Activated CD8-positive, alpha-beta memory T cell treated with anti-CD3 and anti-CD28 coated beads, Interleukin-2, amount 50 U/mL, for 24 hours (primary cell): Measurements from ENCODE around the gene ZNF326.

Experiments
- DNase-seq: peaks from one replicate; pipeline ENCODE4 v3.0.0-alpha.2; 2020; ENCODE audit errors: extremely low read depth

Gene ZNF326, protein sequence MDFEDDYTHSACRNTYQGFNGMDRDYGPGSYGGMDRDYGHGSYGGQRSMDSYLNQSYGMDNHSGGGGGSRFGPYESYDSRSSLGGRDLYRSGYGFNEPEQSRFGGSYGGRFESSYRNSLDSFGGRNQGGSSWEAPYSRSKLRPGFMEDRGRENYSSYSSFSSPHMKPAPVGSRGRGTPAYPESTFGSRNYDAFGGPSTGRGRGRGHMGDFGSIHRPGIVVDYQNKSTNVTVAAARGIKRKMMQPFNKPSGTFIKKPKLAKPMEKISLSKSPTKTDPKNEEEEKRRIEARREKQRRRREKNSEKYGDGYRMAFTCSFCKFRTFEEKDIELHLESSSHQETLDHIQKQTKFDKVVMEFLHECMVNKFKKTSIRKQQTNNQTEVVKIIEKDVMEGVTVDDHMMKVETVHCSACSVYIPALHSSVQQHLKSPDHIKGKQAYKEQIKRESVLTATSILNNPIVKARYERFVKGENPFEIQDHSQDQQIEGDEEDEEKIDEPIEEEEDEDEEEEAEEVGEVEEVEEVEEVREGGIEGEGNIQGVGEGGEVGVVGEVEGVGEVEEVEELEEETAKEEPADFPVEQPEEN

DNA sequence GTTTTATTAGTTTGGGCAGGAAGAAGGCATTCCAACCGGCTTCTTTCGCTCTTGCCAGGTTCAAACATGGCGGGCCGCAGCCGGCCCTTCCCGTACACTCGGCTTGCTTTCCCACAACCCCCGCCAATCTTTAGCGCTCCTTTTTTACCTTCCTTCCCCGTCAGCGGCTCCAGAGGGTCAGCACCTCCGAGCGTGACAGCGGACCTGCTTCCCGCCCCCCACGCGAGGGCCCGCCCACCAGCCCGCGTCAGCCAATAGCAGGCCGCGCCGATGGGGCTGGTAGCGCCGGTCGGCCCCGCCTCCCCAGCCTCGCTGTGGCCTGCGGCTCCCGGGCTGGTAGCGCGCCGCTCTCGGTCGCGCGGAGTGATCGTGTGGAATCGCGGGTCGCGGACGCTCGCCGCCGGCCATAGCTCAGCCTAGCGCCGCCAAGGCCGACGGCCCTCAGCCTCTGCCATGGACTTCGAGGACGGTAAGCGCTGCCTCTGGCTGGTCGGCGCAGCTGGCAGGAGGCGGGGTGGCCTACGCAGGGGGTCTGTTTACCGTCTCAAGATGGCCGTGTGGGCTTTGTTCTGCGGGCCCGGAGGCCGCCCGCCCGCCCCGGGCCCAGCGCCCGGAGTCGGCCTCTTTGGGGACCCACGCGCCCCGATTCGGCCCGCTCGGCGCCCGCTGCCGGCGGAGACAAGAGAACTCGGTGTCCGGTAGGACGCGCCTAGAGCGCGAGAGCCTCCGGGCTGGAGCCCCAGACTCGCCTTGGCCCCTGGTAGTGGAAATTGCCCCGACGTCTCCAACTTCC lies at the start of gene ZNF326:
Gene ZNF326, plus strand, starts transcription at position 306 of the 793 bp plus-strand sequence. Its CDS starts 148 bp downstream, at position 454.
- peak; percentile 85 for DNase-seq

DNA sequence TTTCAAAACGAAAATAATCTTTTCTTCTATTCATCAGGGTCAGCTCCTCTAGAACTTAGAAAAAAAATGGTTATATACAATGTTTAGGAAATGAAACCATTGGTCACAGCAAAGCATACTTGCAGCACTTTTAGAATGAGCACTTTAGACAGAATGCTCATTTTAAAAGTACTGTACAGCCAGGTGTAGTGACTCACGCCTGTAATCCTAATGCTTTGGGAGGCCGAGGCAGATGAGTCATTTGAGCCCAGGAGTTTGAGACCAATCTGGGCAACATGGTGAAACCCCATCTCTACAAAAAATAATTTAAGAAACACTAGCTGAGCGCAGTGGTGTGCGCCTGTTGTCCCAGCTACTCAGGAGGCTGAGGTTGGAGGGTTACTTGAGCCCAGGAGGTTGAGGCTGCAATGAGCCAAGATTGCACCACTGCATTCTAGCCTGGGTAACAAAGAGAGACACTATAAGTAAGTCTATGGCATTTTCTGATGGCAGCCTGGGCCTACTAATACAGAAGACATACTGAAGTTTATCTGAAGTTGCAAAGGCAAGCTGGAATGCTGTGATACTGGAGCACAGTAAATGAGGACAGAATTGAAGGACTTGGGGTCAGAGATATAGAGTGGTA lies 48.9 kb upstream of the ZNF326 start:
- no peak for DNase-seq

DNA sequence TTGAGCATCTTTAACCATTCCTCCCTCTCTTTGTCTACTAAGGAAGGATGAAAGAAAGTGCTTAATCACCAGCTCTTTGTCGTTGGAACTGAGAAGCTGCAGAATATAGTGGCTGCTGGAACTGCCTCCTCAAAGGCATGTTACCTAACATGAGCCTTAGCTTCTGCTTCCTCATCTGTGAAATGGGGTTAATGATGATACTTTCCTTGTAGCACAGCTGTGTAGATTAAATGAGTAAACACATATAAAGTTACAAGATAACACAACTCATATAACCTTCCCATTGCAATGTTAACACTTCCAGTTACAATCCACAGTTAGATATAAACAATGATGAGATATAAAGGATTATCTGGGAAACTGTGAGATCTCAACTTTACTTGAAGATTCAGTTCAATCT lies 48.4 kb upstream of the ZNF326 start:
- no peak for DNase-seq

DNA sequence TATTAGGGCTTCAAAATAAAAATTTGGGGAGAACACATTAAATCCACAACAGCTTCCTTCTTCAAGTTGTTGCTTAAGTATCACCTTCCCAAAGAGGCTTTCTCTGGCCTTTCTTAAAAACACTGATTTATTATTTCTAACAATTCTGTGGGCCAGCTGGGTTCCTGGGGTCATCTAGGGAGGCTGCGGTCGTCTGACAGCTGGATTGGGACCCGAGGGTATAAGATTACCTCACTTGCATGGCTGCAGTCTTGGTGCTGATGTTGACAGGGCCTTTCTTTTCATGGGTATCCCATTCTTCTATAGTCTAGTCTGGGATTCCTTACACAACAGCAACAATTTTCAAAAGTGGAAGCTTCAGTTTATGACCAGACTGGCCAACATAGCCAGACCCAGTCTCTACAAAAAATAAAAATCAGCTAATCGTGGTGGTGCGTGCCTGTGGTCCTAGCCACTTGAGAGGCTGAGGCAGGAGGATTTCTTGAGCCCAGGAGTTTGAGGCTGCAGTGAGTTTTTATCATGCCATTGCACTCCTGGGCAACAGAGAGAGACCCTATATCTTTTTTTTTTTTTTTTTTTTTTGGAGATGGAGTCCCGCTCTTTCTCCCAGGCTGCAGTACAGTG lies 46.1 kb upstream of the ZNF326 start:
- no peak for DNase-seq

DNA sequence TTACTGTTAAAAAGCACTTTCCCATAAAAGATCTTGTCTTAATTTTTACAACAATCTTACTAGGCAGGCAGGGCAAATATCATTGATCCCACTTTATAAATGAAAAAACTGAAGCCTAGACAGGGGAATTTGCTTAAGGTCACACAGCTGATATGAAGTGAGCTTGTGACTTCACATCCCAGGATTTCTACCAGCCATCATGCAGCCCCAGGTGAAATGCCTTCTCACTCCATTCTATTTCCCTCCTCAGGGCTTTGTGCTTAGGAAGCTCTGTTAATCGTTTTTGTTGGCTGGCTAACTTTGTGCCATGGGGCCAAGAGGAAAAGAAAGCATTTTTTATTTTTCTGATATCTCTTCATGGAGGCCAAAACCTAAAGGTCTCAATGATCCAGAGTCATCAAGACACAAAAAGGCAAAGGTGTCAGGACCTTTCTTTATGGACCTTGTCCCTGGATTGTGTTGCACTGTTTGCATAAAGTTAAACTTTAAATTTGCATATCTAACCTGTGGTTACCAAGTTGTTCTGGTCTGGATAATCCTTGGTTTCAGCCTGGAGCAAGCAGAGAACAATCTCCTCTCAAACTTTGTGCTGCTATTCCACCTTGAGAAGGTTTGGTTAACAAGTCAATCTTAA lies 44.8 kb upstream of the ZNF326 start:
- DNase-seq, result no peak

DNA sequence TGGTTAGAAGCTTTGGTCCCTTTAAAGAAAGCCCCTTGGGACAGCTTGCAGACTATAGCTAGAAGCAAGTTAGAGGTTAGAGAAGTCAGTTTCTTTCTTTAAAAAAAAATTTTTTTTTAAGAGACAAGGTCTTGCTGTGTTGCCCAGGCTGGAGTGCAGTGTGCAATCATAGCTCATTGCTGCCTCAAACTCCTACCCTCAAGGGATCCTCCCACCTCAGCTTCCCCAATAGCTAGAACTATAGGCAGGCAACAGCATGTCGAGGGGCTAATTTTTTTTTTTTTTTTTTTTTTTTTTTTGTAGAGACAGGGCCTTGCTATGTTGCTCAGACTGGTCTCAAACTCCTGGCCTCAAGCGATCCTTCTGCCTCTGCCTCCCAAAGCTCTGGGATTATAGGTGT lies 44.2 kb upstream of the ZNF326 start:
- DNase-seq, result no peak

DNA sequence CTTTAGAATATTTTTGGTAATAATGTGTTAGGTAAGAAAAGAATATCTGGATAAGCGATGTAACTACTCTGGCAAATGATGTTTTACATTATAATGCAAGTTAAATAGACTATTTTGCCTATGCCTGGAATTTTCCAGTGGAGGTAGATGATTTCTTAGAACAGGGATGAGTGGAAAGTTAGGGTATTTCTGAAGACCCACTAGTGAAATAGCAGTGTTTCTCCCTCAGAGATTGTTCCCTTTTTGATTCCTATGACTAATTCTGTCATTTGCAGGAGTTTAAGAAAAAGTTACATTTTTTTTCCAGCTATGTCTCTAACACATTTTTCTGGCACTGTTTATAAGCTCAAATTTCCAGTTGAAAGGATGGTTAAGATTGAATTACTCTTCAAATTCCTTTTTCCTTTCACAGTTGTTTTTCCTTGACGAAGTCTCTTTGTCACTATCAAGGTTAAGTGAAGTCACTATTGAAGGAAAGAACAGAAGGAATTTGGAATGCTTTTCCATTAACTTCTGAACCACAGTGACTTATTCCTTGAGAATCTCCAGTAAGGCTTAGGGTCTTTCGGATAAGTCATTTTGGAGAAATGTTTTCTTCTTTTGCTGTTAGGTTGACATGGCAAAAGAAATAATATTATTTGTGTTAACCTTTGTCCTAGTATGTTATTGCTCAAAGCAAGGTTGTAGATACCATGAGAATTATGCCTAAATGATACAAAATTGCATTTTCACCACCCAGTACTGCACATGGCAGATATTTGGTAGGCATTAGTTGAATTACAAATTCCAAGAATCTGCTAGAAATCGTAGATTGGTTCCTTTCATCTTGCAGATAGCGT lies 42.9 kb upstream of the ZNF326 start:
- DNase-seq, result no peak

DNA sequence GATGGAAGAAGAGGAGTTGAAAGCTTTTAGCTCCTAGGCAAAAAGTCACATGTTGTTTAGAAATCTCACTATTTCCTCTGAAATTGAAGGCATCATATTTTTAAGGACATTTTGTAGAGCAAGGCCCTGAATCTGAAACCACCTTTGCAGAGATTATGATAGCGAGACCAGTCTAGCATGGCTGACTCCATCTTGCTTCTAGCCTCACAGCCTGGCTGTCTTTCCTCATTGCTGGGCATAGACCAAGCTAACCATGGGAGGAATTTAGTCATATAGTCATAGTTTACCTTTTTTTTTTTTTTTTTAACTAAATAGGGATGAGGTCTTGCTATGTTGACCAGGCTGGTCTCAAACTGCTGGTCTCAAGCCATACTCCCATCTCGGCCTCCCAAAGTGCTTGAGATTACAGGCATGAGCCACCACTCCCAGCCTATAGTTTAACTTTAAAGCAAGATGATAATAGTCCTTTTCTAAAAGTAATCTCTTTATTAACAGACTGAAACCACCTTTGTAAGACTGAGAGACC lies 42.2 kb upstream of the ZNF326 start:
- DNase-seq, result no peak

DNA sequence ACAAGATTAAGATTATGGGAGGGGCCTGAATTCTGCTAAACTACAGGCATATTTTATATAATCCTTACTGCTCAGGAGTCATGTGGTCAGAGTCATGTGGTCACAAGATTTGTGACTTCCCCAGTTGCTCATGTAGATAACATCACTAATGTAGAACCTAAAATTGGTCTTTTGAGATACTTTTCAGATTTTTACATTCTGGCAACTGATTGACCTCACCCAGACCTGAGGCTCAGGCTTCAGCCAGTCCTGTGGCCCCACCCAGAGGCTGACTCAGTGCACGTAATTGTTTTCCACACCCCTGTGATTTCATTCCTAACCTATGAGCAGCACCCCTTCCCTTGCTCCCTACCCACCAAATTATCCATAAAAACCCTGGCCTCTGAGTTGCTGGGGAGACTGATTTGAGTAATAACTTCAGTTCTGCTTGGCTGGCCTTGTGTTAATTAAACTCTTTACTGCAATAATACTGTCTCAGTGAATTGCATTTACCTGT lies 41.7 kb upstream of the ZNF326 start:
- no peak for DNase-seq

DNA sequence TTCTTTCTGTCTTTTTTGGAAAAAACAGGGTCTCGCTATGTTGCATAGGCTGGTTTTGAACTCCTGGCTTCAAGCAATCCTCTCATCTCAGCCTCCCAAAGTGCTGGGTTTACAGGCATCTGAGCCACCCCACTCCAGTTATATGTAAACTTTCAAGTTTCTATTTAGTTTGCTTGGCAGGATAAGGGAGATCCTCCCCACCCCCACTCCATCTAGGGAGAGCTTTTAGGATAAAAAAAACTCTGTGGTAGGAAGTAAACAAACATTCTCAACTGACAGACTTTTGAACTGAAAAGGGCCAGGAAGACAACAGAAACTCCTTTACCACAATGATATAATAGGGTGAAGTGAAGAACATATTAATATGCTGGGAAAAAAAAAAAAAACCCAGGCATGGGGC lies 41.0 kb upstream of the ZNF326 start:
- DNase-seq, result no peak

DNA sequence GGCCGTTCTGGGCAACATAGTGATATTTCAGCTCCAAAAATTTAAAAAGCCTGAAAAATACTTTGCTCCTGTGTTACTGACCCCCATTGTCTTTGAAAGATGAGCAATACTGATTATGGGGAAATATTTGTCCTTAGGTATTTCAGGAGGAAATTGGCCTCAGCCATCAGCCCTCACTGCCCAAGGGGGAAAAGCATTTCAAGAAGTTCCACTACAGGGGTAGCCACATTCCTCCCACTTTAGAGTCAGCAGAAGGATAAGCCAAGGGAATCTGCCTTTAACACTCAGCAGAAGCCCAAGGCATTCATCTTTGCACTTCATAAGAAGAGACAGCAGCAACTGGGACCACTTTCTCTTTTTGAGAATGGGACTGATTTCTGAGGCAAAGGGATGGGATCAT lies 40.5 kb upstream of the ZNF326 start:
- DNase-seq, result no peak

DNA sequence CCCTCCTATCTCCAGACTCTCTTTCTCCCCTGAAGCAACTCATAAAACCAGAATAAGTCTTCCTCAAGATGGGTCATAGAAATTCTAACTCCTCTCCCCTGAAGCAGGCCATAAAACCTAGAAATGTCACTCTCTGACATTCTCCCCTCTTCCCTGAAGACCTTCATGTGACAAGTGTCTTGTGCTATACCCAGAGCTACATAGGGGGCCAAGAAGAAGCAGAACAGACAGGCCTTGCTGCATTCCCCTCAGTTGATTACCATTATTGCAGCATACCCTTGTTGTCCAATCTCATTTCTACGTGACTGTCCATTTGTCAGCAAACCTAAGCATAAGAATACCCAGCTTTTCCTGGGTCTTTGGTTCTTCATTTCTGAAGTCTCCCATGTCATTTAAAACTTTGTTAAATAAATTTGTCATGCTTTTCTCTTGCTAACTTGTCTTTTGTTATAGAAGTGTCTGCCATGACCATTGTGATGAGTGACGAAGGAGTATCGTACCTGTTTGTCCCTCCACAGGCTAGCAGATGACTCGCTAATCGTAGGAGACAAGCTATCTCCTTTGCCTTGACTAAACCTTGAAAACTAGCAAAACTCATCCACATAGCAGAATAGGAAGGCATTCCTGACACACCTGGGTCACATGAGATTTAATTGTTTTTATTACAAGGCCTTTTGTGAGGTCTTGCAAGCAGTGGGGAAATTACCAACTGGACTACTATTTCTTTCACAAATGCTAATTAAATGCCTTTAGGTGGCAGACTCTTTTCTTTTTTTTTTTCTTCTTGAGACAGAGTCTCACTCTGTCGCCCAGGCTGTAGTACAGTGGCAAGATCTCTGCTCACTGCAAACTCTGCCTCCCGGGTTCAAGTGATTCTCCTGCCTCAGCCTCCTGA lies 39.4 kb upstream of the ZNF326 start:
- no peak for DNase-seq

DNA sequence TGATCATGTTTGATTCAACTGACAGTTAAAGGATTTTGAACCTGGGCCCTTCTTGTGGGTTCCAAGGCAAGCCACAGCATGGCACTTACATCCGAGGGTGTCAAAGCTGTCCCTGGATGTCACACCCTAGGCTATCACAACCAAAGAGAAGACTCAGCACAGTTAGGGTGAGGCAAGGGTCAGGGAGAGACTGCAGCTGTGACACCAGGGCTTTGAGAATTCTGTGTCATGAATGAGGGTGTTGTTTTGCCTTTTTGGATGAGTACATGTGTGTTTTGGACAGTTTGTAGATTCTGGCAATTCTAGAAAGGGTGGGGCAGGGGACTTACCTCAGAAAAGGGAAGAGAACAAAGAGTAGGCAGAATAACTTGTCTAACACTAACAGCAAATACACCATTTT lies 37.8 kb upstream of the ZNF326 start:
- no peak for DNase-seq

DNA sequence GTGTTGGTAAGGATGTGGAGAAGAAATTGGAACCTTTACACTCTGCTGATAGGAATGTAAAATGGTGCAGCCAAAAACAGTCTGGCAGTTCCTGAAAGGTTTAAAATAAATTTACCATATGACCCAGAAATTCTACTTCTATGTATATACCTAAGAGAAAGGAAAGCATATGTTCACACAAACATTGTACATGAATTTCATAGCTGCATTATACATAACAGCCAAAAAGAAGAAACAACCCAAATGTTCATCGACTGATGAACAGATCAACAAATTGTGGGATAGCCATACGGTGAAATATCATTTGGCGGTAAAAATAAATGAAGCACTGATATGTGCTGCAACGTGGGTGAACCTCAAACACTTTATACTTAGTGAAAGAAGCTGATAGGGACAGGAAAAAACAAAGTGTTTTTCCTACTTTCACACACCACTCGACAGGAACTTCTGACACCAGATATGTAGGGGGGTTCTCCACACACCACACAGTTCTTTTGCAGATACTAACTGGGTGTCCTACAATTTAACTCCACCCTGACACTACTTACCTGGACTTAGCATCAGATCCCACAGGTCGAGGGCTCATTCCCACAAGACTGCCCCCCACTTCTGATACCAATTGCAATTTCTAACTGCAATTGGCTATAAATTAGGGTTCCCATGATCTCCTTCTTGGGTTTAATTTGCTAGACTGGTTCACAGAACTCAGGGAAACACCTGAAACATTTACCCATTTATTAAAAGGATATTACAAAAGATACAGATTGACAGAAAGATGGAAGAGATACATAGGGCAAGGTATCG lies 35.9 kb upstream of the ZNF326 start:
- no peak for DNase-seq

DNA sequence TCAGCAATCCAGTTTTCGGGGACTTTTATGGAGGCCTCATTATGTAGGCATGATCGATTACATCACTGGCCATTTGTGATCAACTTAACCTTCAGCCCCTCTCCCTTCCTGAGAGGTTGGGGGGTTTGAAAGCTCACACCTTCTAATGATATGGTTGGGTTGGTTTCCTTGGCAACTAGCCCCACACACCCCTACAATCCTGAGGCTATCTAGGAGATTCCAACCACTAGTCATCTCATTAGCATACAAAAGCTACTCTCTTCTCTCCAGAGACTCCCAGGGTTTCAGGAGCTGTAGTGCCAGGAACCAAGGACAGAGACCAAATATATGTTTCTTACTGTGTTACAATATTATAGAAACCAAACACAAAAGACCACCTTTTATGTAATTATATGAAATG lies 35.2 kb upstream of the ZNF326 start:
- DNase-seq, result no peak

DNA sequence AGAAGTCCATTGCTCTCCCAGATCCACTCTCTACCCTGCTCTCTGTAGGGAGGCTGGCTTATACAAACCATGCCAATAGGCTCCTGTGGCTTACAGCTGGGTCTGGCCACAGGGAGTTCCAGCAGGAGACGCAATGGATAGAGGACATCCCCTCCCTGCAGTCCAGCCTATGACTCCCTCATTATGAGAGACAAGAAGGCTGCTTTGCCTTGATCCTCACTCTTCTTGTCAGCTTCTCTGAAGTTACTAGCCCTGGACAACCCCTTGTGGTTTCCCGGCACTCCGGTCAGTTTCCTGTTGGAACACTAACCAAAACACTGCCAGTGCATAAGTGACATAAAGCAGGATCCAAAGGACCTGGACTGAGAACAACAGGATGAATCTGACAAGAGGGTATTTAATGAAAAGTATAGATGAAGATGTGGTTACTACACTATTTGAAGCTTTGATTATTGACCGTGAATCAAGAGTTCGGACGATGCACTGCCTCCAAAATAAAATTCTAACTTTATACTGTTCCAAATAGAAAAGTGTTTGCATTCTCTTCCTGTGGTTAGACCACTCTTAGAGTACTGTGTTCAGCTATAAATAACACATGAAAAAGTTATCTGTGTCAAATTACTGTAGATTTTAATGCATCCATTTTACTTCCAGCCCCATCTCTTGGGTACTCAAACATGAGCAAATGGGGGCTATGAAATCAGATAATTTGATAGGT lies 32.7 kb upstream of the ZNF326 start:
- no peak for DNase-seq

DNA sequence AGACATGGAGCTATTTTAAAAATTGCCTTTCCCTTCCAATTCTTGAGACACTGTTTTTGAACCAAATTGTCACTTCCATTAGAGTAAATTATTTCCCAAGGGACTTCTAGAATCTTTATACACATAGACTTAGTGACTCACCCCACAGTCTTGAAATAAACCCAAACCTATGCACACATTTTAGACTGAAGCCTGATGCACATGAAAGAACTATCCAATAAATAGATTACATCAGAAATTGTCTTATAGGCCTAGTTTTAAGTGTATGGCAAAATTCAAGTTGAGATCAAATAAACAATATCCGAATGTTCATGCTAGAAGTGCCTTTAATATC lies 32.2 kb upstream of the ZNF326 start:
- DNase-seq, result no peak
